ENCODE results near the gene KLHL29.

The KLHL29 gene

GRCh38 chr2:23633966-23634365 lies 249.0 kb downstream of the KLHL29 start:
- TF ChIP-seq MYC (IDR thresholded peaks at IDR 0.05; ENCODE audit: low read depth, low read length) (no peak), POLR2A (IDR thresholded peaks at IDR 0.05; ENCODE audit: extremely low read depth, insufficient read length) (no peak), CTCF (IDR thresholded peaks at IDR 0.05; ENCODE audit: low read depth, low read length) (no peak)
- TF ChIP-seq, protein P1, sequence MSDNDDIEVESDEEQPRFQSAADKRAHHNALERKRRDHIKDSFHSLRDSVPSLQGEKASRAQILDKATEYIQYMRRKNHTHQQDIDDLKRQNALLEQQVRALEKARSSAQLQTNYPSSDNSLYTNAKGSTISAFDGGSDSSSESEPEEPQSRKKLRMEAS (IDR thresholded peaks at IDR 0.05; ENCODE audit: low read depth, low read length) = no peak
- DNase-seq (ENCODE audit: low read depth) = no peak
- H3K4me3 ChIP-seq (ENCODE audit: low read depth, low read length) = no peak overlapping the region

DNA sequence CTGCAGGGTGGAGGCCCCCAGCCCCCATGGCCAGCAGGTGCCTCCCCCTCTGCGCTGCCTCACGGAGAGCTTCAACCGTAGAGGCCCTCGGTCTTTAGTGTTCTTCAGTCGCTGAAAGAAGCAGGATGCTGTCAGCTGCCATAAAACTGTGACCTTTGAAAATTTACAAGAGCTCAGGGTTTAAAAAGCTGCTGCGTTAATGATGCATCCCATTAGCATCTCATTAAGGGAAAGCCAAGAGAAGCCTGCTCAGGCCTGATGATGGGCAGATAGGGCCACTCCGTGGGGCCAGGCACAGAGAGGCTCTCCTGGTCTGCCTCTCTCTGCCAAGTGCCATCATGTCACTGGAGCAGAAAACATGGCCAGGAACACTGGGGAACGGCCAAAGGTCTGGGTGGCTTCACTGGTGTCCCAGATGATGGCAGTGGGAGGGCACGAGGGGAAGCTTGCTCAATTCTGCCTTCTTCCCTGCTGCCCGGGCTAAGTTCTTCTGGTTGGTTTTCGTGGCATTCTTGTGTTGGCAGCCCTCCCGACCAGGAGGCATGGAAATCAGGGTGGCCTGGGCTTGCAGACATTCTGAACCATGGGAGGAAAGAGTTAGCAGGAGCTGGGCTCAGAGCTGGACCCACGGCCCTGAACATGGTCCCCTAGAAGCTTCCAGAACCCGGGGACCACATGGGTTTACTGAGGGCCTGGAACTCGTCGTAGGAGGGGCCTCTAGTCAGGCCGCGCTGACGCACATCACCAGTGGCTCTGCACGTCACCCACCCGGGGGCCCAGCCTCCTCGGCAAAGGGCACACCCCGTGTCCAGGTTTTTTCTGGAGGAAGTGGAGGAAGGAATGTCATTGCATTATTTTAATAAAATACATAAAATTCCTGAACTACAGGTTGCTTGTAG lies 250.7 kb downstream of the KLHL29 start:
- H3K4me3 ChIP-seq (ENCODE audit: low read depth, low read length) = no peak overlapping the region
- DNase-seq (ENCODE audit: low read depth) = no peak
- TF ChIP-seq CTCF (IDR thresholded peaks at IDR 0.05; ENCODE audit: low read depth, low read length) (no peak), POLR2A (IDR thresholded peaks at IDR 0.05; ENCODE audit: extremely low read depth, insufficient read length) (no peak), MYC (IDR thresholded peaks at IDR 0.05; ENCODE audit: low read depth, low read length) (no peak)
- TF ChIP-seq, protein P1 (IDR thresholded peaks at IDR 0.05; ENCODE audit: low read depth, low read length) = no peak

- TF ChIP-seq CTCF (IDR thresholded peaks at IDR 0.05; ENCODE audit: low read depth, low read length) = peak; percentile 33
- TF ChIP-seq, protein P1 (IDR thresholded peaks at IDR 0.05; ENCODE audit: low read depth, low read length) = no peak
- peak; percentile 40 for DNase-seq (ENCODE audit: low read depth)
- no peak overlapping the region for H3K4me3 ChIP-seq (ENCODE audit: low read depth, low read length)
Measured at GRCh38 chr2:23636426-23636825, 251.4 kb downstream of the KLHL29 start.

DNA sequence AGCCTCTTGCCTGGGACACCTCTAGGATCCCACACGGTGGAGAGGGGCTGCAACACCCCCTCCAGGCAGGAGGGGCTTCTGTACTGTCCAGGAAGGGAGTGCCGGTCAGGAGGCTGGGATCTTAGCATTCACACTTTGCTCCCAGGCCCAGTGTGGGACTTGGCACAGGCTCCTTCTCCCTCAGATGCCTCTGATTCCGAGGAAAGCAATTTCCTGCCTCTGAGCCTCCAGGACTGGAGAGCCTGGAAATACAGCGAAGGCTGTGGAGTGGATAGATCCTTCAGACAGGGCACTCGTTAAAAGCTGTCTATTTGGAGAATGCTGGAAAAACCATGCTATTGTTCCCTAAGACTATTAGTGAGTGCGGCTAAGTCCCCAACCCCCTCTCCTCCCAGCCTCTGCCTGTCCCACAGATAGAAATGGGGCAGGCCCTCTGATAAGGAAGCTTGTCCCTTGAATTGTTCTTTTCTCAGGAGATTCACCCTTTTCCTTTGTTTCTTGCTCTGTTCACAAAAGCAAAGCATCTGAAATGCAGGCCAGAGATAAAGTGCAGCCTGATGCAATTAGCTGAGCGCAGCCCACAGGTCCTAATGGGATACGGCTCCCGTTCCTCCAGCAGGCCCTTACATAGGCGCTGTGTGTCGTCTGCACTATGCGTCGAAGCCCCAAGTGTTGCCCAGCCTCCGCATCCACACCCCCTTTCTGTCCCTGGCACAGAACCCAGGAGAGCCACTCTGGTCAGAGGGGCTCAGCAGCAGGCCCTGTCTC lies 252.2 kb downstream of the KLHL29 start:
- no peak overlapping the region for H3K4me3 ChIP-seq (ENCODE audit: low read depth, low read length)
- TF ChIP-seq CTCF (IDR thresholded peaks at IDR 0.05; ENCODE audit: low read depth, low read length) = no peak
- no peak for TF ChIP-seq MYC (IDR thresholded peaks at IDR 0.05; ENCODE audit: low read depth, low read length)
- no peak for TF ChIP-seq POLR2A (IDR thresholded peaks at IDR 0.05; ENCODE audit: extremely low read depth, insufficient read length)
- TF ChIP-seq, protein P1 (IDR thresholded peaks at IDR 0.05; ENCODE audit: low read depth, low read length) = no peak
- DNase-seq (ENCODE audit: low read depth) = no peak

- TF ChIP-seq POLR2A (IDR thresholded peaks at IDR 0.05; ENCODE audit: extremely low read depth, insufficient read length) (no peak), MYC (IDR thresholded peaks at IDR 0.05; ENCODE audit: low read depth, low read length) (no peak), CTCF (IDR thresholded peaks at IDR 0.05; ENCODE audit: low read depth, low read length) (peak; percentile 15)
- TF ChIP-seq, protein P1 (IDR thresholded peaks at IDR 0.05; ENCODE audit: low read depth, low read length) = no peak
Measured at GRCh38 chr2:23639406-23639982, 254.5 kb downstream of the KLHL29 start.

More at GRCh38 chr2:23639406-23639982, 254.5 kb downstream of the KLHL29 start:
- no peak overlapping the region for H3K4me3 ChIP-seq (ENCODE audit: low read depth, low read length)
- DNase-seq (ENCODE audit: low read depth) = no peak

Data from NB4 (cell line).